ENCODE results near the gene NAA15. TPM values are rescaled to one million over a fixed set of nuclear protein-coding genes. Genes with fewer than 3 reads are reported as not detected.

NAA15 gene
- total and polyA plus RNA-seq, 8 donors = 4.8 to 55.1 (median 19.0) TPM

DNA sequence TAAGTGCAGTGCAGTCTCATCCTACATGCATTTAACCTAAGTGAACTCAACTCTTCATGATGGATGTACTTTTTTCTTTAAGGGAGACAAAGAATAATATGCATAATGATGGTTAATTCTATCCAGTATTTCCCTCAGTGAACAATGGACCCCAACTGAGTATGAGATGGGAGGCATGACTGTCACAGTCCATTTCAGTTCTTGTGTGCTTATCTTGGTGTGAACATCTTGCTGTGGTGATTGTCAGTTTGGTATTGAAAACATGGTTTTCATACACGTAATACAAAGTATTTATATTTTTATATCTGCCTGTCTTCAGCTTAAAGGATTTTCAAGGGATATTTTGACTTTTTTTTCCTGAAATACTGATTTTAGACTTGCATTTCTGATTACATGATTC lies 72.9 kb downstream of the NAA15 start:
- DNase-seq = no peak
- Histone ChIP-seq H3K36me3 (peaks cover 23 to 85% (median 67%) of the 10 kb centered on the region in 4 donors), H3K9me3 (no peaks in the 10 kb centered on the region), H3K4me1 (no peaks in the 10 kb centered on the region), H3K4me3 (no peak overlapping the region), H3K27me3 (no peaks in the 10 kb centered on the region), H3K27ac (no peak overlapping the region)
- WGBS, 5 donors = 79 to 96% (median 90%) methylated on average over 1 of the region's 1 CpG
- intact Hi-C loops (cut with DNase I; ENCODE audit: low total_unique reads) = no loop called here
- TF ChIP-seq EP300 (IDR thresholded peaks at IDR 0.05) (no peak), POLR2A (IDR thresholded peaks at IDR 0.05) (no peak), POLR2AphosphoS5 (IDR thresholded peaks at IDR 0.05) (no peak)
- TF ChIP-seq, protein P1, sequence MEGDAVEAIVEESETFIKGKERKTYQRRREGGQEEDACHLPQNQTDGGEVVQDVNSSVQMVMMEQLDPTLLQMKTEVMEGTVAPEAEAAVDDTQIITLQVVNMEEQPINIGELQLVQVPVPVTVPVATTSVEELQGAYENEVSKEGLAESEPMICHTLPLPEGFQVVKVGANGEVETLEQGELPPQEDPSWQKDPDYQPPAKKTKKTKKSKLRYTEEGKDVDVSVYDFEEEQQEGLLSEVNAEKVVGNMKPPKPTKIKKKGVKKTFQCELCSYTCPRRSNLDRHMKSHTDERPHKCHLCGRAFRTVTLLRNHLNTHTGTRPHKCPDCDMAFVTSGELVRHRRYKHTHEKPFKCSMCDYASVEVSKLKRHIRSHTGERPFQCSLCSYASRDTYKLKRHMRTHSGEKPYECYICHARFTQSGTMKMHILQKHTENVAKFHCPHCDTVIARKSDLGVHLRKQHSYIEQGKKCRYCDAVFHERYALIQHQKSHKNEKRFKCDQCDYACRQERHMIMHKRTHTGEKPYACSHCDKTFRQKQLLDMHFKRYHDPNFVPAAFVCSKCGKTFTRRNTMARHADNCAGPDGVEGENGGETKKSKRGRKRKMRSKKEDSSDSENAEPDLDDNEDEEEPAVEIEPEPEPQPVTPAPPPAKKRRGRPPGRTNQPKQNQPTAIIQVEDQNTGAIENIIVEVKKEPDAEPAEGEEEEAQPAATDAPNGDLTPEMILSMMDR (IDR thresholded peaks at IDR 0.05) = no peak

DNA sequence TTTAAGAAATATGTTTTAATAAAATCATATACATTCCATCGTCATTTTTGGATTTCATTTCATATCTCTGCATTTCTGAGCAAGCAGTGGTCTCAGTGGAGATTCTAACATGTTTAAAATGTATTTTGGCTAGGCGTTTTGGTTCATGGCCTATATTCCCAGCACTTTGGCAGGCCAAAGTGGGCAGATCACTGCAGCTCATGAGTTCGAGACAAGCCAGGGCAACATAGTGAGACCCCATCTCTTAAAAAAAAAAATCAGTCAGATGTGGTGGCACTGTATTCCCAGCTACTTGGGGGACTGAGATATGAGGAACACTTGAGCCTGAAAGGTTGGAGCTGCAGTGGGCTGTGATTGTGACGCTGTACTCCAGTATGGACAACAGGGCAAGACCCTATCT lies 85.1 kb downstream of the NAA15 start:
- Histone ChIP-seq H3K27me3 (no peaks in the 10 kb centered on the region), H3K4me3 (no peak overlapping the region), H3K4me1 (no peaks in the 10 kb centered on the region), H3K27ac (no peak overlapping the region), H3K36me3 (peaks cover 3 to 81% (median 77%) of the 10 kb centered on the region in 4 donors), H3K9me3 (no peaks in the 10 kb centered on the region)
- WGBS, 5 donors = 93 to 96% (median 95%) methylated on average over 4 of the region's 4 CpGs
- no peak for DNase-seq
- TF ChIP-seq POLR2A (IDR thresholded peaks at IDR 0.05) (no peak), POLR2AphosphoS5 (IDR thresholded peaks at IDR 0.05) (no peak), EP300 (IDR thresholded peaks at IDR 0.05) (no peak)
- intact Hi-C loops (cut with DNase I; ENCODE audit: low total_unique reads) = no loop called here

DNA sequence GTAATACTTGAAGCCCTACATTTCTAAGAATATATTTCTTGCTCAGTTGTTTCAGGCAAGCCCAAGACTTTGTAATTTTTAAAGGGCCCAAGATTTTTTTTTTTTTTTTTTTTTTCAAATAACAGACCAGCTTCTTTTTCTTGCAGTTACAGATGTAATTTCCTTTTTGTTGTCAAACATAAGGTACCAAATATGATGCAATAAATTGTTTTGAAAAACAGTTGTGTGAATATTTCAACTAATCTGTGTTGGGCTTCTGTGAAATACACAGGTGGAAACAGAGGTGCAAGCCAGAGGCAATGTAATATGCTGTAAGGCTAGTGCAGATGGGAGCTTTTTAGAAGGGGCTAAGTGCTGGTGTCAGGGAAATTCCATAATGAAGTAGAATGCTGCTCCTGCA lies 87.8 kb downstream of the NAA15 start:
- Histone ChIP-seq H3K27me3 (no peaks in the 10 kb centered on the region), H3K4me3 (no peak overlapping the region), H3K36me3 (peaks cover 5 to 87% (median 82%) of the 10 kb centered on the region in 4 donors), H3K4me1 (no peaks in the 10 kb centered on the region), H3K27ac (no peak overlapping the region), H3K9me3 (no peaks in the 10 kb centered on the region)
- TF ChIP-seq POLR2AphosphoS5 (IDR thresholded peaks at IDR 0.05) (no peak), EP300 (IDR thresholded peaks at IDR 0.05) (no peak), POLR2A (IDR thresholded peaks at IDR 0.05) (no peak)
- TF ChIP-seq, protein P1 (IDR thresholded peaks at IDR 0.05) = no peak
- intact Hi-C loops (cut with DNase I; ENCODE audit: low total_unique reads) = no loop called here
- no peak for DNase-seq

DNA sequence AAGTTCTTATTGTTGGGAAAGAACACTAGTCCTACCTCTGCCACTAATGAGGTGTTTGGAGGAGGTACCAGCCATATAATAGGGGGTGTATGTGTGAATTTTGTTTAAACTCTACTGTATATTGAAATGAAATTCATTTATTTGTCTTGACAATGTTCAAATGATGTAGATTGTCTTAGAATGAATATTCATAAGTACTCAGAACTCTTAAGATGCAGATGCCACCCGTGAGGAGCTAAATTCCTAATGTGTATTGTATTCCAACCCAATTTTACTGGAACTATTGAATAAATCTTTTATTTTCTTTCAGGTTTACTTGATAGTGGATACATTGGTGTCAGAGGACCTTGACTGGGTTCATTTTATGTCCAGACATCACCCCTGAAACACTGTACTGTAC lies 88.7 kb downstream of the NAA15 start:
- 90 to 98% (median 93%) methylated on average over 1 of the region's 1 CpG for WGBS, 5 donors
- TF ChIP-seq EP300 (IDR thresholded peaks at IDR 0.05) = no peak
- no peak for TF ChIP-seq POLR2A (IDR thresholded peaks at IDR 0.05)
- TF ChIP-seq, protein P1 (IDR thresholded peaks at IDR 0.05) = no peak
- Histone ChIP-seq H3K4me3 (no peak overlapping the region), H3K27ac (no peak overlapping the region), H3K36me3 (peaks cover 7 to 85% (median 79%) of the 10 kb centered on the region in 4 donors), H3K9me3 (no peaks in the 10 kb centered on the region), H3K4me1 (no peaks in the 10 kb centered on the region), H3K27me3 (no peaks in the 10 kb centered on the region)
- no peak for DNase-seq
- intact Hi-C loops (cut with DNase I; ENCODE audit: low total_unique reads) = no loop called here

DNA sequence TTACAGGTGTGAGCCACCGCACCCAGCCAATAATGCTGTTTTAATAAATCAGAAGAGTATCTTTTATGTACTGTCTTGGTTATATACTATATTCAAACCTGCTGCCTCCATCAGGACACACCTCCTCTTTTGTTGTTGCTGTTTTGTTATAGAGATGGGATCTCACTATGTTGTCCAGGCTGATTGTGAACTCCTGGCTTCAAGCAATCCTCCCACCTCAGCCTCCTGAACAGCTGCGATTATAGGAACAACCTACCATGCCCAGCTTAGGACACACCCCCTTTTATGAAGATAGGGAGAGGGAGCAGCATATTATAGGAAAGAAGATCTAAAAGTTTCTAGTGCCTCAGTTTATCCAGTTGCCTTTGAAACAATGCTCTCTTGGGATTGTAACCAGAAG lies 90.4 kb downstream of the NAA15 start:
- no peaks in the 10 kb centered on the region for H3K27me3 ChIP-seq
- 95 to 100% (median 96%) methylated on average over 2 of the region's 2 CpGs for WGBS, 5 donors
- intact Hi-C loops (cut with DNase I; ENCODE audit: low total_unique reads) = no loop called here

More for the DNA sequence above, 90.4 kb downstream of the NAA15 start:
- Histone ChIP-seq H3K4me1 (peaks cover 0 to 5% (median 0%) of the 10 kb centered on the region in 4 donors), H3K9me3 (no peaks in the 10 kb centered on the region), H3K4me3 (no peak overlapping the region), H3K27ac (no peak overlapping the region), H3K36me3 (peaks cover 7 to 68% (median 65%) of the 10 kb centered on the region in 4 donors)
- DNase-seq = no peak
- TF ChIP-seq POLR2A (IDR thresholded peaks at IDR 0.05) (no peak), POLR2AphosphoS5 (IDR thresholded peaks at IDR 0.05) (no peak), EP300 (IDR thresholded peaks at IDR 0.05) (no peak)
- TF ChIP-seq, protein P1 (IDR thresholded peaks at IDR 0.05) = no peak

Measured in stomach (tissue), 9 donors.